Mucosa of stomach (tissue), 1 donor: ENCODE results near the gene B2M.
A peak's percentile ranks its signal among the peaks of the same experiment; 100 is the strongest.

Experiments
- H3K27me3 ChIP-seq: one replicate; pipeline ENCODE4 v1.7.0; 2013; ENCODE audit warnings: mild to moderate bottlenecking, low read length; ENCODE audit not compliant: control insufficient read depth, insufficient read depth
- H3K36me3 ChIP-seq: one replicate; pipeline ENCODE4 v1.7.0; 2013; ENCODE audit warnings: low read length; ENCODE audit not compliant: control insufficient read depth, insufficient read depth
- H3K4me1 ChIP-seq: one replicate; pipeline ENCODE4 v1.7.0; 2013; ENCODE audit warnings: mild to moderate bottlenecking, low read length; ENCODE audit not compliant: control insufficient read depth, insufficient read depth
- H3K4me3 ChIP-seq: one replicate; pipeline ENCODE4 v1.7.0; 2013; ENCODE audit warnings: low read length
- H3K9ac ChIP-seq: one replicate; pipeline ENCODE4 v1.7.0; 2013; ENCODE audit warnings: mild to moderate bottlenecking, low read length, moderate library complexity
- H3K9me3 ChIP-seq: one replicate; pipeline ENCODE4 v1.7.0; 2013; ENCODE audit warnings: mild to moderate bottlenecking, low read length, moderate library complexity; ENCODE audit not compliant: control insufficient read depth
- donor health status: Pancreatic carcinoma.

The B2M gene

GRCh38 chr15:44711096-44711742 is at the start of gene B2M, which contains the start of gene PATL2:
Gene B2M (plus strand): TSS chr15:44711517. CDS start chr15:44711547, 30 bp downstream.
Gene PATL2 (minus strand): TSS chr15:44711323. CDS start chr15:44676490, 34,833 bp downstream.
- peaks cover 59% of the 10 kb centered on the region for H3K4me1 ChIP-seq
- peaks cover 8% of the 10 kb centered on the region for H3K36me3 ChIP-seq
- no peaks in the 10 kb centered on the region for H3K27me3 ChIP-seq
- peak within 1 kb of the TSS; percentile 100 for H3K9ac ChIP-seq
- peak within 1 kb of the TSS; percentile 97 for H3K4me3 ChIP-seq
- H3K9me3 ChIP-seq = no peaks in the 10 kb centered on the region

GRCh38 chr15:44661576-44661975 is 49.7 kb upstream of the B2M start:
- no peaks in the 10 kb centered on the region for H3K27me3 ChIP-seq
- no peak overlapping the region for H3K4me3 ChIP-seq
- H3K4me1 ChIP-seq = peaks cover 13% of the 10 kb centered on the region
- H3K36me3 ChIP-seq = no peaks in the 10 kb centered on the region
- no peak overlapping the region for H3K9ac ChIP-seq
- no peaks in the 10 kb centered on the region for H3K9me3 ChIP-seq

DNA sequence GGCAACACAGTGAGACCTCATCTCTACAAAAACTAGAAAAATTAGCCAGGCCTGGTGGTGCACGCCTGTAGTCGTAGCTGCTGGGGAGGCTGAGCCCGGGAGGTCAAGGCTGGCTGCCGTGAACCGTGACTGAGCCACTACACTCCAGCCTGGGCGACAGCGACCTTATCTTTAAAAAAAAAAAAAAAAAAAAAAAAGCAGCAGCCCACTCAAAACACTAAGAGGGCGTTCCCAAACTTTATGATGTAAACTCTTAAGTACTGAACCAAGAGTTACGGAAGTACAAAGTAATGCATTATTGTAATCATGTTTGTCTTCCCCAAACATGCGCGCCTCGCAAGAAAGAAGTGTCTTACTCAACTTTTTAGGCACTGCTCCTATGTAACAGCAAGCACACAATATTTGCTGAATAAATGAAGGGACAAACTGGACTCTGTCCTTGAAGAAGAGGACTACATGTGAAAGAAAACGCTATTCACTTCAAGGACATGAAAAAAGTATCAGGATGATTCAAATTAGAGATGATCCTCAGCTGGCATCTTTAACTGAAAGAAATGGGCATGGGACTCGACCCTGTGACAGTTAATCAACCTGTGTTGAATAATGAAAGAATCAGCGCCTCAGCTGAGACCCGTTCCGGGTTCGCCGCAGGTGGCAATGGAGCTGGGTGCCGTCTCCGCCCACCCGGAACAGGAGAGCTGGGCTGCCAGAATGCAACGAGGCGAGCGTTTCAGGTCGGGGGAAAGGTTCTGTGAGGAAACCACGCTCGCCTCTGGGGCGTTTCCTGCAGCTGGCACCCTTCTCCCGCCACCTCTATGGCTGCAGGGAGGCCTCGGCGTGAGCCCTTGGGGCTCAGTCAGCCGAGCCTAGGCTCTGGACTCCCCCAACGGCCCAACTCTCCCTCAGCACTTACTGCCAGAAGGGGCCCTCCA is 48.6 kb upstream of the B2M start:
- H3K9me3 ChIP-seq = no peaks in the 10 kb centered on the region
- H3K4me3 ChIP-seq = peak overlapping the region; percentile 88
- H3K27me3 ChIP-seq = no peaks in the 10 kb centered on the region
- peak overlapping the region; percentile 98 for H3K9ac ChIP-seq
- H3K36me3 ChIP-seq = no peaks in the 10 kb centered on the region
- H3K4me1 ChIP-seq = peaks cover 13% of the 10 kb centered on the region

GRCh38 chr15:44663410-44664308 is 47.7 kb upstream of the B2M start, which contains the start of gene SPG11:
Gene SPG11 (minus strand): TSS chr15:44663662. CDS start chr15:44663647, 15 bp downstream.
- peaks cover 13% of the 10 kb centered on the region for H3K4me1 ChIP-seq
- peak within 1 kb of the TSS; percentile 88 for H3K4me3 ChIP-seq
- H3K9me3 ChIP-seq = no peaks in the 10 kb centered on the region
- H3K27me3 ChIP-seq = no peaks in the 10 kb centered on the region
- H3K9ac ChIP-seq = peak within 1 kb of the TSS; percentile 98
- no peaks in the 10 kb centered on the region for H3K36me3 ChIP-seq

DNA sequence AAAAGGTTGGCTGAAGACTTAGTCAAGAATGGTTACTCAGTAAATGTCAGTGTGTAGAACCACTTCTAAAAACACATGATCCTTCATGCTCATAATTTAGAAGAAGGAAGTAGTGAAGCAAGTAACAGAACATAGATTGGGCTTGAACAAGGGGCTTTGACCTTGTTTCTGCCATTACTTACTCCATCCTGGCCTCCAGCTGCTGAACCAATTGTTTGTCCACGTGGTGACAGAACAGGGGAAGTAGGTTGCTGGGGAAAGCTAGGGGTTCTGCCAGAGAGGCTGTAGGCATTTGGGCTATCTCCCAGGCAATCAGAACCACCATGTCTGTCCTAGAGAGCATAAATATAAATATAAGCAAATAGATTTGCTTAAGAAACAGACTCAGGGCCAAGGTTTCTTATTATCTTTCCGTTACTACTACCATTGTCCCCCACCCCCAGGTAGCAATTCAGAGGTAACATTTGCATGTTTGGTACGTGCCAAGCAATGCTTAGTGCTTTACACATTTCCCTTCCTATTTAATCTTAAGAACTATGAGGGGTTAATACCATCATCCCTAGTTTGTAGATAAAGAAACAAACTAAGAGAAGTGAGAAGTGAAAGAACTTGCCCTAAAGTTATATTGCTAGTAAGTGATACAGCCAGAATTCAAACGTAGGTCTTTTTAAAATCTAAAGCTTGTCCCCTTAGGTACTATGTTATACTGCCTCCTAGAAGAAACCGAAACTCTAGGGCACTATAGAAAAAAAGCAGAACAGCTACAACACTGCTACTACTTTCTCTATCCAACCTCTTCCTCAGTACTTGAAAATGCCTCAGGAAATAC is 44.9 kb upstream of the B2M start:
- Histone ChIP-seq H3K4me1 (peaks cover 13% of the 10 kb centered on the region), H3K9ac (no peak overlapping the region), H3K4me3 (no peak overlapping the region), H3K9me3 (no peaks in the 10 kb centered on the region), H3K27me3 (no peaks in the 10 kb centered on the region), H3K36me3 (no peaks in the 10 kb centered on the region)

DNA sequence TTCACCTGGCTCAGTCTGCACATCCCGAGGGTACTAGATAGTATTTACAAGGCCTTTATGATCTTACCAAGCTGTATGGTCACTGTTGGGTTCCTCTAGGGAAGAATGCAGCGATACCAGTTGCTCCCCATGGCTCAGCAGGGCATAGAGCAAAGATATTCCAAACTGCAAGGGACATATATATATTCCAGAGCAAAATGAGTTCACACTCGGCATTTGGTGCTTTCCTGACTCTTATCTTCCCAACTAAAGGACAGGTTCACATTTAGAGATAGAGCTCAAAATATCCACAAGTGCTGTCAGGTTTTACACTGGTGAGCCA is 44.3 kb upstream of the B2M start:
- no peaks in the 10 kb centered on the region for H3K36me3 ChIP-seq
- peaks cover 11% of the 10 kb centered on the region for H3K4me1 ChIP-seq
- no peak overlapping the region for H3K4me3 ChIP-seq
- H3K27me3 ChIP-seq = no peaks in the 10 kb centered on the region
- no peaks in the 10 kb centered on the region for H3K9me3 ChIP-seq
- H3K9ac ChIP-seq = no peak overlapping the region

DNA sequence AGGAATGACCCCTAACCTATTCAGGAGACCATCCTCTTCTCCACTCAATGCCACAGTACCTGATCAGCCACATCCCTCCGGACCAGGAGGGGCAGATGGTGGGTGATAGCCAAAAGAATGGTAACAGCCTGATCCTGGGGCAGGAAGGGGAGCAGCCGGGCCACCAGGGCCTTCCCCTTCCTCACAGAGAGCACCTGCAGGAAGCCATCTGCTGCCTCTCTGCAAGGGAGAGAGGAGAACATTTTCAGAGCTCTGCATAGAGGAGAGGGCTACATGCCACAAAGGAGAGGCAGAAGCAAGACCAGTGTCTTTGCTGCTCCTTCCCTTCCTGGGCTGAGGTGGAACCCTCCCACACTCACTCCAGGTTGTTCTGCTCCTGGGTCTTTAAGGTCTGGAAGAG is 42.4 kb upstream of the B2M start:
- Histone ChIP-seq H3K4me1 (peaks cover 2% of the 10 kb centered on the region), H3K27me3 (no peaks in the 10 kb centered on the region), H3K9ac (no peak overlapping the region), H3K9me3 (no peaks in the 10 kb centered on the region), H3K4me3 (no peak overlapping the region), H3K36me3 (no peaks in the 10 kb centered on the region)

- Histone ChIP-seq H3K4me3 (no peak overlapping the region), H3K36me3 (no peaks in the 10 kb centered on the region), H3K27me3 (no peaks in the 10 kb centered on the region), H3K9me3 (no peaks in the 10 kb centered on the region), H3K4me1 (no peaks in the 10 kb centered on the region), H3K9ac (no peak overlapping the region)
These were observed 41.0 kb upstream of the B2M start for GRCh38 chr15:44670087-44670950.

DNA sequence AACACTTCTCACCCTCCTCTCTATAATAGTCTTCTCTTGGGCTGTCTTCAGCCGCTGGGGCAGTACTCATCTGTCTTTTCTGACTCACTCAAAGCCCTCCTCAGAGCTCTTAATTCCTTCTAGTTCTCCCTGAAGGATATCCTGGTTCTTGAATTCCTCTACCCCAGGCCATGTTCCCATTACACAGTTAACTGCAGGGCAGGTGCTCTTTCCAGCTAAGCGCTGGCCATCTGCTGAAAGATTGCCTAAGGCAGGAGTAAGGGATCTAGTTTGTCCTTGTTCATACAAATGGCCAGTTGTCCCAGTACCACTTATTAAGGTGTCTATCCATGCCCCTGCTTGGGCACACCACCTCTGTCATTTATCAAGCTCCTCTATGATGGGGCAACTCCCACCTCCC is 37.7 kb upstream of the B2M start:
- H3K4me1 ChIP-seq = no peaks in the 10 kb centered on the region
- H3K27me3 ChIP-seq = no peaks in the 10 kb centered on the region
- no peak overlapping the region for H3K4me3 ChIP-seq

GRCh38 chr15:44675911-44676310 is 35.4 kb upstream of the B2M start:
- H3K27me3 ChIP-seq = no peaks in the 10 kb centered on the region
- H3K9me3 ChIP-seq = no peaks in the 10 kb centered on the region
- H3K4me3 ChIP-seq = no peak overlapping the region
- no peaks in the 10 kb centered on the region for H3K4me1 ChIP-seq
- H3K9ac ChIP-seq = no peak overlapping the region
- no peaks in the 10 kb centered on the region for H3K36me3 ChIP-seq

More for the DNA sequence above, 37.7 kb upstream of the B2M start:
- H3K9me3 ChIP-seq = no peaks in the 10 kb centered on the region
- H3K36me3 ChIP-seq = no peaks in the 10 kb centered on the region
- H3K9ac ChIP-seq = no peak overlapping the region
